A549 (cell line): ENCODE results near the gene LIN7A. TPM values are rescaled to one million over a fixed set of nuclear protein-coding genes. Genes with fewer than 3 reads are reported as not detected.

ENCODE experiments used
- ATAC-seq, 2 experiments: fragments of 200-7000 bp in 1 of 2; fragments of >200 bp in 1 of 2; cut with Nextera tagmentation in 1 of 2; cut with Tn5 transposase in 1 of 2; 3 replicates each; pipeline versions ENCODE4 v1.8.0 to v1.9.1; 2018 to 2020; ENCODE audit warnings: mild to moderate bottlenecking in 1 of 2, moderate library complexity in 1 of 2
- CTCF ChIA-PET: fragments of 300-600 bp; sonication (Branson Sonifier 250); formaldehyde crosslinking; extraction: SDS; loops from one replicate; lab custom pipeline; 2021; ENCODE audit warnings: antibody characterized with exemption, inconsistent platforms; lab: Yijun Ruan, JAX
- POLR2A ChIA-PET: fragments of 350-600 bp; formaldehyde crosslinking; extraction: SDS; loops from one replicate; lab custom pipeline; 2021; ENCODE audit warnings: antibody characterized with exemption, inconsistent platforms; lab: Yijun Ruan, JAX
- DNase-seq, 2 experiments: peaks; one replicate each; pipeline versions ENCODE4 v3.0.0 to v3.0.0-alpha.2; 2011 to 2016; ENCODE audit warnings: low read depth in 1 of 2, low spot score in 1 of 2
- FAIRE-seq: peaks from 2 replicates; lab custom pipeline; 2011; peaks lifted over from hg19 to GRCh38; lab: Jason Lieb, UNC
- H3K27ac ChIP-seq, 2 experiments: fragments of >200 bp; sonication (Bioruptor Twin); formaldehyde crosslinking; 3 replicates each; pipeline ENCODE4 v1.5.1; 2016 to 2017
- H3K4me1 ChIP-seq: fragments of >200 bp; sonication (Bioruptor Twin); formaldehyde crosslinking; 3 replicates; pipeline ENCODE4 v1.6.1; 2016
- H3K4me2 ChIP-seq: fragments of >200 bp; sonication (Bioruptor Twin); formaldehyde crosslinking; 3 replicates; pipeline ENCODE4 v1.6.1; 2016
- H3K4me3 ChIP-seq: fragments of >200 bp; sonication (Bioruptor Twin); formaldehyde crosslinking; 3 replicates; pipeline ENCODE4 v1.5.1; 2016
- H3K9me3 ChIP-seq: fragments of >200 bp; sonication (Bioruptor Twin); formaldehyde crosslinking; 3 replicates; pipeline ENCODE4 v1.6.1; 2016
- BCL3 ChIP-seq: fragments of >200 bp; sonication (Bioruptor Twin); formaldehyde crosslinking; IDR thresholded peaks from 3 replicates; pipeline ENCODE4 v1.6.1; 2016
- BHLHE40 ChIP-seq: IDR thresholded peaks from 2 replicates; pipeline ENCODE4 v1.6.1; 2012; ENCODE audit warnings: low read depth, low read length, inconsistent platforms
- CBX2 ChIP-seq: fragments of 200-600 bp; sonication (generic); IDR thresholded peaks from 2 replicates; pipeline ENCODE4 v1.6.1; 2016; ENCODE audit warnings: low read depth, mild to moderate bottlenecking, borderline replicate concordance
- CBX8 ChIP-seq: fragments of 200-600 bp; sonication (generic); IDR thresholded peaks from 2 replicates; pipeline ENCODE4 v1.6.1; 2016
- CEBPB ChIP-seq, 2 experiments: fragments of >200 bp in 1 of 2; sonication (Bioruptor Twin) in 1 of 2; formaldehyde crosslinking in 1 of 2; IDR thresholded peaks; 2 replicates each; pipeline ENCODE4 v1.6.1; 2012 to 2016
- CTCF ChIP-seq: fragments of >200 bp; sonication (Bioruptor Twin); formaldehyde crosslinking; IDR thresholded peaks from 3 replicates; pipeline ENCODE4 v1.5.1; 2016
- E2F6 ChIP-seq: IDR thresholded peaks from 2 replicates; pipeline ENCODE4 v1.6.1; 2012; ENCODE audit warnings: low read depth, borderline replicate concordance
- HES2 ChIP-seq: fragments of >200 bp; sonication (Bioruptor Twin); formaldehyde crosslinking; IDR thresholded peaks from 2 replicates; pipeline ENCODE4 v1.6.1; 2016
- HMGXB4 ChIP-seq: fragments of 250-450 bp; sonication (Bioruptor Pico); IDR thresholded peaks from 2 replicates; pipeline ENCODE4 v1.5.0; 2021; ENCODE audit warnings: mild to moderate bottlenecking, moderate library complexity, borderline replicate concordance
- HOXA7 ChIP-seq: fragments of 250-450 bp; sonication (Bioruptor Pico); IDR thresholded peaks from 2 replicates; pipeline ENCODE4 v1.5.0; 2020; ENCODE audit warnings: mild to moderate bottlenecking, moderate library complexity
- KDM1A ChIP-seq: fragments of 200-600 bp; sonication (generic); IDR thresholded peaks from 2 replicates; pipeline ENCODE4 v1.6.1; 2016; ENCODE audit warnings: low read depth, mild to moderate bottlenecking
- KDM5A ChIP-seq: fragments of 200-600 bp; sonication (generic); IDR thresholded peaks from 2 replicates; pipeline ENCODE4 v1.6.1; 2016; ENCODE audit warnings: antibody characterized with exemption, mild to moderate bottlenecking
- MAFK ChIP-seq: fragments of 450-650 bp; IDR thresholded peaks from 2 replicates; pipeline ENCODE4 v1.6.1; 2014; ENCODE audit not compliant: partially characterized antibody
- MYC ChIP-seq: IDR thresholded peaks from 2 replicates; pipeline ENCODE4 v1.6.1; 2012; ENCODE audit warnings: mild to moderate bottlenecking, inconsistent platforms, low read length, improper control_type of control experiment, borderline replicate concordance
- NFE2L2 ChIP-seq: fragments of 150-350 bp; conservative IDR thresholded peaks from 2 replicates; pipeline ENCODE4 v1.6.1; 2014; ENCODE audit warnings: low read length
- PBX3 ChIP-seq: IDR thresholded peaks from 2 replicates; pipeline ENCODE4 v1.6.1; 2012
- PHF8 ChIP-seq: fragments of 200-600 bp; sonication (generic); IDR thresholded peaks from 2 replicates; pipeline ENCODE4 v1.6.1; 2016; ENCODE audit warnings: low read depth, mild to moderate bottlenecking, antibody characterized with exemption, moderate library complexity, borderline replicate concordance
- POLR2A ChIP-seq: IDR thresholded peaks from 2 replicates; pipeline ENCODE4 v1.6.1; 2012; ENCODE audit warnings: mild to moderate bottlenecking, low read length
- RCOR1 ChIP-seq: fragments of 150-350 bp; IDR thresholded peaks from 2 replicates; pipeline ENCODE4 v1.6.1; 2014; ENCODE audit warnings: antibody characterized with exemption, low read length, low read depth
- RNF2 ChIP-seq: fragments of 200-600 bp; sonication (generic); IDR thresholded peaks from 2 replicates; pipeline ENCODE4 v1.6.1; 2016; ENCODE audit warnings: low read depth, mild to moderate bottlenecking, antibody characterized with exemption, moderate library complexity, borderline replicate concordance
- SREBF2 ChIP-seq: fragments of 450-650 bp; IDR thresholded peaks from 2 replicates; pipeline ENCODE4 v1.6.1; 2014; ENCODE audit warnings: mild to moderate bottlenecking, moderate library complexity
- TFCP2L1 ChIP-seq: fragments of 250-450 bp; sonication (Bioruptor Pico); IDR thresholded peaks from 2 replicates; pipeline ENCODE4 v1.5.0; 2021; ENCODE audit warnings: mild to moderate bottlenecking
- WGBS: methylation state at CpG from one replicate; pipeline ENCODE4 v1.1.6; 2017; ENCODE audit errors: missing lambda C conversion rate; 5-methylcytosine and 5-hydroxymethylcytosine counted together
- polyA plus RNA-seq, 4 experiments: library from polyadenylated mRNA; depleted of rRNA in 3 of 4; stranded (reverse); fragments of >200 nt; fragmentation: RNase III in 1 of 4; extraction: RNeasy Plus Mini Kit Qiagen cat#74134 plus additional on column Dnase treatment in 1 of 4; gene quantifications; 2 replicates in 3 of 4; 3 replicates in 1 of 4; pipeline ENCODE4 v1.2.3, GENCODE V29; 2011 to 2017

The LIN7A gene
- polyA plus RNA-seq, 2 of the 4 experiments (the other 2 are of a cell fraction): 0.23 to 2.6 TPM

GRCh38 chr12:80821513-80822000 lies 116.2 kb downstream of the LIN7A start:
- ATAC-seq (no peak), DNase-seq (no peak), FAIRE-seq (no peak)
- H3K4me1 ChIP-seq: no peaks in the 10 kb centered on the region
- 19% methylated on average over 4 of the region's 4 CpGs for WGBS
- no peak overlapping the region for H3K4me2 ChIP-seq
- no peak overlapping the region for H3K4me3 ChIP-seq
- no peak overlapping the region for H3K27ac ChIP-seq
- no peak for TF ChIP-seq RNF2
- TF ChIP-seq CBX8: no peak
- TF ChIP-seq POLR2A: no peak
- TF ChIP-seq BCL3: no peak
- TF ChIP-seq MYC: no peak
- no peak for TF ChIP-seq KDM5A
- no peak for TF ChIP-seq CEBPB (IDR thresholded peaks at IDR 0.05)
- no peak for TF ChIP-seq SREBF2
- no peak for TF ChIP-seq PHF8
- no peak for TF ChIP-seq CTCF
- ChIA-PET CTCF (no interaction called here), POLR2A (no interaction called here)
- no peaks in the 10 kb centered on the region; the same call in 2 of the 3 replicates for H3K9me3 ChIP-seq

GRCh38 chr12:80818878-80819277 lies 118.9 kb downstream of the LIN7A start:
- H3K4me1 ChIP-seq: no peaks in the 10 kb centered on the region
- CTCF ChIA-PET: interaction anchor here (1.4 kb wide), 1 partner anchor 19 kb away, joined by 4 read pairs; no protein-coding TSS in a partner anchor
- no peak for ATAC-seq
- DNase-seq: no peak
- H3K9me3 ChIP-seq: no peaks in the 10 kb centered on the region; the same call in 2 of the 3 replicates
- POLR2A ChIA-PET: no interaction called here
- H3K4me2 ChIP-seq: no peak overlapping the region
- no peak for TF ChIP-seq HES2
- TF ChIP-seq RCOR1: no peak
- TF ChIP-seq NFE2L2: no peak
- no peak for TF ChIP-seq HMGXB4 (CRISPR knock-in tag)
- TF ChIP-seq MAFK: no peak
- no peak for TF ChIP-seq BHLHE40
- TF ChIP-seq BCL3: no peak
- TF ChIP-seq POLR2A: no peak
- TF ChIP-seq KDM5A: no peak
- TF ChIP-seq CBX2: no peak
- no peak for TF ChIP-seq KDM1A
- no peak for TF ChIP-seq TFCP2L1
- no peak for TF ChIP-seq PBX3
- no peak for TF ChIP-seq HOXA7
- no peak for TF ChIP-seq E2F6
- TF ChIP-seq, all 56 proteins: peak for 0
- no peak overlapping the region for H3K4me3 ChIP-seq
- FAIRE-seq: no peak
- no peak overlapping the region for H3K27ac ChIP-seq
